ENCODE measurements around the gene ICA1L.

Gene ICA1L

DNA sequence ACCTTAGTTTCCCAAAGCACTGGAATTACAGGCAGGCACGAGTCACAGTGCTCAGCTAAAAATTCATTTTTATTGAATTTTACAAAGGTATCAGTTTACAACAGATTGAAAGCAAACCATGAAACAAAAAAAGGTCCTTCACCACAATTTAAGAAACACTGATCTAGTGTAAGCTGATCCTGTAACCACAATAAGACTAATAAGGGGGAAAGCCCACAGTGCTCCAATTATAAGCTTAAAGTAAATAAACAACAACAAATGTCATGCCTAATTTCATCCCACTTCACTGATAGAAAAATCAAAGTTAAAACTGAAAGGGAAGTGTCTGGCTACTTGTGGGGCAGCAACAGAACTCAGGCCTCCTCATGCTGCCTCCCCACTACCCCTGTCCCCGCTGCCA is 49.2 kb downstream of the ICA1L start:
- Histone ChIP-seq H3K4me3 (ENCODE audit: control insufficient read depth in 1 of 7, extremely low read depth in 1 of 7, insufficient read depth in 4 of 7, low read depth in 2 of 7, low read length in 6 of 7) (no peak overlapping the region), H3K27ac (ENCODE audit: insufficient read depth in 1 of 2, low read depth in 1 of 2, low read length in 2 of 2, poor library complexity in 1 of 2, severe bottlenecking in 2 of 2) (no peak overlapping the region), H3K9me3 (ENCODE audit: control extremely low read depth in 1 of 5, control insufficient read depth in 4 of 5, insufficient read depth in 2 of 5, low read depth in 1 of 5, low read length in 4 of 5) (no peaks in the 10 kb centered on the region), H3K27me3 (replicated peaks in 2 of 5; ENCODE audit: control insufficient read depth in 4 of 5, insufficient read depth in 5 of 5, low read length in 4 of 5) (no peaks in the 10 kb centered on the region), H3K4me1 (ENCODE audit: control extremely low read depth in 1 of 4, control insufficient read depth in 4 of 4, insufficient read depth in 4 of 4, low read length in 3 of 4) (peaks cover 0 to 2% (median 0%) of the 10 kb centered on the region in 4 experiments), H3K36me3 (ENCODE audit: control insufficient read depth in 4 of 4, insufficient read depth in 4 of 4, low read length in 3 of 4) (no peaks in the 10 kb centered on the region)
- ChIA-PET CTCF (interaction anchor here (1.1 to 1.2 kb wide), 2 partner anchors 9 to 17 kb away, joined by 3 read pairs; no protein-coding TSS in a partner anchor), POLR2A (no interaction called here)
- WGBS (ENCODE audit: insufficient coverage), result no CpG with 5 or more reads among the region's 2 CpGs
- no peak for DNase-seq

DNA sequence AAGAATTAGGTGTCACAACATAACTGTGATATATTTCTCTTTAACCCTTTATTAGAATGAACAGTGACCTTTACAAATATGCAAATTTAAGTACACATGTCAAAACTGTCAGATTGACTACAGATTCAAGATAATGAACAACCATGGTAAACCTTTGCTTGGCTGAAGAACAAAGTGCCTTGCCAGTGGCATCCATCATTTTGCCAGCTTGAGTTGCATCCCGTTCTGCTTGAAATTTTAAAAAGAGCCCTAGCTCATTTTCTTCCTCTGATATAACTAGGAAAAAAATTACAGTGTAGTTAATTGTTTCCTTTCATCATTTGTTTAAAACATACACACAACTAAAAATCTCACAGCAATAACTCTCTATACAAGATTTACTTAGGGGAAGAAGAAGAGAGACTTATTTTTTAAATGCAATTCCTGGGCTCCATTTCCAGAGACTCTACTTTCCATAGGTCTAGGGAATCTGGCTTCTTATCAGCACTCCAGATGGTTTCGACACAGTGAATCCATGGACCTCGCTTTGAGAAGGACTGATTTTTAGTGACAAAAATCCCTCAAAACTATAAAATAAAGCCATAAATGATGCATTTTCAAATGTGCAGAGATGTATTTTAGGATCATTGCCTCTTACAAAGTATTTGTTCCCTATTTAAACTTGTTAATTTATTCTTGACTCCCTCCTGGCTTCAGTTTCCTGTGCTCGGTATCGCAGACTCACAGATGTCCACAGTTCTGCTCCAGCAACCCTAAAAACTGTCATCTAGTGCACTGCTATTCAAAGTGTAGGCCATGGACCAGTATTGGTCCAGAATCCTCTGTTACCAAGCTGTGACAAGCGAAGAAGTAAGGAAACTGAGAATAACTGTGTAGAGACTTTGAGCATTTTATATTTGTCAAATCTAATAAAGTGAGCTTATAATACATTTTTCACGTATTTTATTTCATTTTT is 50.1 kb downstream of the ICA1L start:
- ChIA-PET CTCF (interaction anchor here (1.1 to 1.2 kb wide), 2 partner anchors 10 to 18 kb away, joined by 3 read pairs; no protein-coding TSS in a partner anchor), POLR2A (no interaction called here)
- Histone ChIP-seq H3K9me3 (ENCODE audit: control extremely low read depth in 1 of 5, control insufficient read depth in 4 of 5, insufficient read depth in 2 of 5, low read depth in 1 of 5, low read length in 4 of 5) (no peaks in the 10 kb centered on the region), H3K36me3 (ENCODE audit: control insufficient read depth in 4 of 4, insufficient read depth in 4 of 4, low read length in 3 of 4) (no peaks in the 10 kb centered on the region), H3K4me1 (ENCODE audit: control extremely low read depth in 1 of 4, control insufficient read depth in 4 of 4, insufficient read depth in 4 of 4, low read length in 3 of 4) (peaks cover 0 to 2% (median 0%) of the 10 kb centered on the region in 4 experiments), H3K27ac (ENCODE audit: insufficient read depth in 1 of 2, low read depth in 1 of 2, low read length in 2 of 2, poor library complexity in 1 of 2, severe bottlenecking in 2 of 2) (no peak overlapping the region), H3K27me3 (replicated peaks in 2 of 5; ENCODE audit: control insufficient read depth in 4 of 5, insufficient read depth in 5 of 5, low read length in 4 of 5) (no peaks in the 10 kb centered on the region), H3K4me3 (ENCODE audit: control insufficient read depth in 1 of 7, extremely low read depth in 1 of 7, insufficient read depth in 4 of 7, low read depth in 2 of 7, low read length in 6 of 7) (no peak overlapping the region)
- peak in 2 of 3 donors; percentile 22 to 33 for DNase-seq
- 80% methylated on average over 2 of the region's 7 CpGs for WGBS (ENCODE audit: insufficient coverage)

DNA sequence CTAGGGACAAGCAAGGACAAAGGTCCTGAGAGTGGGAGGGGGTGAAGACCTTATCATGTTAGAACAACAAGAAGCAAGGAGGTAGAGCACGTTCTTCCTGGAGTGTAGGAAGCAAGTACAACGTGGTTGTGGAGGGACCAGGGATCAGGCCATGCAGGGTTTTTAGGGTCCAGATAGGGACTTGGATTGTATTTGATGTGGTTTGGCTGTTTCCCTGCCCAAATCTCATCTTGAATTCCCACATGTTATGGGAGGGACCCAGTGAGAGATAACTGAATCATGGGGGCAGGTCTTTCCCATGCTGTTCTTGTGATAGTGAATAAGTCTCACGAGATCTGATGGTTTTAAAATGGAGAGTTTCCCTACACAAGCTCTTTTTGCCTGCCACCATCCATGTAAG is 53.2 kb downstream of the ICA1L start:
- DNase-seq, result no peak
- Histone ChIP-seq H3K4me3 (ENCODE audit: control insufficient read depth in 1 of 7, extremely low read depth in 1 of 7, insufficient read depth in 4 of 7, low read depth in 2 of 7, low read length in 6 of 7) (no peak overlapping the region), H3K9me3 (ENCODE audit: control extremely low read depth in 1 of 5, control insufficient read depth in 4 of 5, insufficient read depth in 2 of 5, low read depth in 1 of 5, low read length in 4 of 5) (peaks cover 0 to 3% (median 2%) of the 10 kb centered on the region in 5 experiments), H3K4me1 (ENCODE audit: control extremely low read depth in 1 of 4, control insufficient read depth in 4 of 4, insufficient read depth in 4 of 4, low read length in 3 of 4) (peaks cover 0 to 2% (median 0%) of the 10 kb centered on the region in 4 experiments), H3K27me3 (replicated peaks in 2 of 5; ENCODE audit: control insufficient read depth in 4 of 5, insufficient read depth in 5 of 5, low read length in 4 of 5) (no peaks in the 10 kb centered on the region), H3K36me3 (ENCODE audit: control insufficient read depth in 4 of 4, insufficient read depth in 4 of 4, low read length in 3 of 4) (peaks cover 0 to 5% (median 0%) of the 10 kb centered on the region in 4 experiments), H3K27ac (ENCODE audit: insufficient read depth in 1 of 2, low read depth in 1 of 2, low read length in 2 of 2, poor library complexity in 1 of 2, severe bottlenecking in 2 of 2) (no peak overlapping the region)
- POLR2A ChIA-PET, result no interaction called here
- CTCF ChIA-PET, result no interaction called here
- WGBS (ENCODE audit: insufficient coverage), result 100% methylated on average over 1 of the region's 3 CpGs

DNA sequence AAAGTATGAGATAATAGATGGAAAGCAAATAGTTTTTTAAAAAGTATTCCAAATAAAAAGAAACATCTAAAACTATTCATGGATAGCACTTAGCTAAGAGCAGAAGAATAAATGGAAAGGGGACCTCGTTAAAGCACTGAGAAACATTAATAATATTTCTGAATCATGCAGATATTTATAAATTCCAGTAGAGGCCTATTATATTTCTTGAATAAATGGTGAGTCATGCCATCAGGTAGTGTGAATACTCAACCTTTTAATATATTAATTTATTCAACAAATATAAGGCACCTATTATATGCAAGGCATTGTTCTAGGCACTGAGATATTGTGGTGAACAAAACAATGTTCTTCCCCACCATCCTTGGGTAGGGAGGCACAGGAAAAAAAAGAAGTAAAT is 53.8 kb downstream of the ICA1L start:
- H3K27me3 ChIP-seq (replicated peaks in 2 of 5; ENCODE audit: control insufficient read depth in 4 of 5, insufficient read depth in 5 of 5, low read length in 4 of 5), result no peaks in the 10 kb centered on the region
- ChIA-PET CTCF (no interaction called here), POLR2A (no interaction called here)

DNA sequence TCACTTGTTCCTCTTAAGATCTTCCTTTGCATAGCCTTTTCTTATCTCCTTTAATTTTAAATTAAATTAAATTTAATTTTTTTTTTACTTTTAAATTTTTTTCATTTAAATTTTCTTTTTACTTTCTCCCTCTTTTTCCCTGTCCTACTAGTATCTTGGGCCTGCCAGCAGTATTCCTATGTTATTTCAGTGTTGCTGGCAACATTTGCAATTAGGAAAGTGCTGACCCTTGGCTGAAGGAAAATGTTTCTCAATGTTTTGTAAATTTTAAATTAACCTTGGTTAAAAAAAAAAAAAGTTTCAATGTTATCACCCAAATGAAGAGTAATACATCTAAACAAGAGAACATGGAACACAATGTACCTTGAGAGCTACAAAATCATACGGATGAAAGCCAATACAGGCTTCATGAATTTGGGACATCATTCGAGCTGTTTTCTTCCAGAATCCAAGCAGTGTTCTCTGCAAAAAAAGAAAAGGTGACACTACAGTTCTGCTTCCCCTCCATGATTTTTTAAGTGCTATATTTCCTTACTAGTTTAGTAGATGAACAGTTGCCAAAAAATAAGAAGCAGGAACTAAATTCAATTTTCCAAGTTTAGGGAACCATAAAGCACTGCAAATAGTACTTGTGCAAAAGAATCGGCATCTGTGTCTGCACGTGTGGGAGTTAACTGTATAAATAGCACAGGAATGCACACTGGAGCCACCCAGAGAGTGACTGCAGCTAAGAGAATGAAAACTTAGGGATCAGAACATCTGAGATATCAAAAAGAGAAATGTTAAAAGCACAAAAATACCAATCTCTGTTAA is 55.8 kb downstream of the ICA1L start:
- Histone ChIP-seq H3K36me3 (ENCODE audit: control insufficient read depth in 4 of 4, insufficient read depth in 4 of 4, low read length in 3 of 4) (peaks cover 0 to 5% (median 0%) of the 10 kb centered on the region in 4 experiments), H3K27ac (ENCODE audit: insufficient read depth in 1 of 2, low read depth in 1 of 2, low read length in 2 of 2, poor library complexity in 1 of 2, severe bottlenecking in 2 of 2) (no peak overlapping the region)
- no peak for DNase-seq

More for the DNA sequence above, 53.8 kb downstream of the ICA1L start:
- no peak for DNase-seq
- H3K27ac ChIP-seq (ENCODE audit: insufficient read depth in 1 of 2, low read depth in 1 of 2, low read length in 2 of 2, poor library complexity in 1 of 2, severe bottlenecking in 2 of 2), result no peak overlapping the region
- WGBS (ENCODE audit: insufficient coverage), result no CpG with 5 or more reads among the region's 1 CpG
- H3K4me1 ChIP-seq (ENCODE audit: control extremely low read depth in 1 of 4, control insufficient read depth in 4 of 4, insufficient read depth in 4 of 4, low read length in 3 of 4), result peaks cover 0 to 2% (median 0%) of the 10 kb centered on the region in 4 experiments
- no peak overlapping the region for H3K4me3 ChIP-seq (ENCODE audit: control insufficient read depth in 1 of 7, extremely low read depth in 1 of 7, insufficient read depth in 4 of 7, low read depth in 2 of 7, low read length in 6 of 7)
- H3K36me3 ChIP-seq (ENCODE audit: control insufficient read depth in 4 of 4, insufficient read depth in 4 of 4, low read length in 3 of 4), result peaks cover 0 to 5% (median 0%) of the 10 kb centered on the region in 4 experiments
- peaks cover 0 to 3% (median 2%) of the 10 kb centered on the region in 5 experiments for H3K9me3 ChIP-seq (ENCODE audit: control extremely low read depth in 1 of 5, control insufficient read depth in 4 of 5, insufficient read depth in 2 of 5, low read depth in 1 of 5, low read length in 4 of 5)

DNA sequence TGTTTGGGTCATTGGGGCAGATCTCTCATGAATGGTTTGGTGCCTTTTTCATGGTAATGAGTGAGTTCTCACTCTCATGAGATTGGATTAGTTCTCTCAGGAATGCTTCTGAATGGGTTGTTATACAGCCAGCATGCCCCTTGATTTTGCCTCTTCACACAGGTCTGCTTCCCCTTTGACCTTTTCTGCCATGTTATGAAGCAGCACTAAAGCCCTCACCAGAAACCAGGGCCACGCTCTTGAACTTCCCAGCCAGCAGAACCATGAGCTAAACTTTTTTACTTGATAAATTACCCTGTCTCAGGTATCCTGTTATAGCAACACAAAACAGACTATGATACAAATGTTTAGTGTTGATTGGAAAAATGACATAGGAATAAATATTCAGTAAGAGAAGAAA is 57.3 kb downstream of the ICA1L start:
- ChIA-PET CTCF (interaction anchor here (1.1 kb wide), 1 partner anchor 455 kb away, joined by 3 read pairs; no protein-coding TSS in a partner anchor), POLR2A (no interaction called here)
- no peak overlapping the region for H3K27ac ChIP-seq (ENCODE audit: insufficient read depth in 1 of 2, low read depth in 1 of 2, low read length in 2 of 2, poor library complexity in 1 of 2, severe bottlenecking in 2 of 2)
- H3K36me3 ChIP-seq (ENCODE audit: control insufficient read depth in 4 of 4, insufficient read depth in 4 of 4, low read length in 3 of 4), result peaks cover 0 to 5% (median 0%) of the 10 kb centered on the region in 4 experiments
- no peak overlapping the region for H3K4me3 ChIP-seq (ENCODE audit: control insufficient read depth in 1 of 7, extremely low read depth in 1 of 7, insufficient read depth in 4 of 7, low read depth in 2 of 7, low read length in 6 of 7)
- H3K27me3 ChIP-seq (replicated peaks in 2 of 5; ENCODE audit: control insufficient read depth in 4 of 5, insufficient read depth in 5 of 5, low read length in 4 of 5), result no peaks in the 10 kb centered on the region
- no peaks in the 10 kb centered on the region for H3K4me1 ChIP-seq (ENCODE audit: control extremely low read depth in 1 of 4, control insufficient read depth in 4 of 4, insufficient read depth in 4 of 4, low read length in 3 of 4)
- WGBS (ENCODE audit: insufficient coverage), result 57% methylated on average over 1 of the region's 1 CpG
- no peak for DNase-seq
- H3K9me3 ChIP-seq (ENCODE audit: control extremely low read depth in 1 of 5, control insufficient read depth in 4 of 5, insufficient read depth in 2 of 5, low read depth in 1 of 5, low read length in 4 of 5), result peaks cover 0 to 7% (median 2%) of the 10 kb centered on the region in 5 experiments

More for the DNA sequence above, 55.8 kb downstream of the ICA1L start:
- no peak overlapping the region for H3K4me3 ChIP-seq (ENCODE audit: control insufficient read depth in 1 of 7, extremely low read depth in 1 of 7, insufficient read depth in 4 of 7, low read depth in 2 of 7, low read length in 6 of 7)
- ChIA-PET POLR2A (no interaction called here), CTCF (interaction anchor here (0.6 to 0.9 kb wide), 2 partner anchors 15 to 311 kb away, joined by 3 to 4 read pairs; no protein-coding TSS in a partner anchor)
- no peaks in the 10 kb centered on the region for H3K4me1 ChIP-seq (ENCODE audit: control extremely low read depth in 1 of 4, control insufficient read depth in 4 of 4, insufficient read depth in 4 of 4, low read length in 3 of 4)
- H3K9me3 ChIP-seq (ENCODE audit: control extremely low read depth in 1 of 5, control insufficient read depth in 4 of 5, insufficient read depth in 2 of 5, low read depth in 1 of 5, low read length in 4 of 5), result peaks cover 0 to 3% (median 2%) of the 10 kb centered on the region in 5 experiments
- WGBS (ENCODE audit: insufficient coverage), result 100% methylated on average over 4 of the region's 4 CpGs
- no peaks in the 10 kb centered on the region for H3K27me3 ChIP-seq (replicated peaks in 2 of 5; ENCODE audit: control insufficient read depth in 4 of 5, insufficient read depth in 5 of 5, low read length in 4 of 5)
